Endodermal cell (in vitro differentiated cells): ENCODE measurements around the gene MRPS34. TPM values are rescaled to one million over a fixed set of nuclear protein-coding genes. Genes with fewer than 3 reads are reported as not detected.

Experiments
- DNase-seq: peaks from one replicate; pipeline ENCODE4 v3.0.0-alpha.2; 2017
- H3K27ac ChIP-seq: 2 replicates; pipeline ENCODE4 v1.5.1; 2013; ENCODE audit warnings: mild to moderate bottlenecking, low read depth, low read length, moderate library complexity
- H3K27me3 ChIP-seq: 2 replicates; pipeline ENCODE4 v1.6.1; 2013; ENCODE audit warnings: mild to moderate bottlenecking, low read length, moderate library complexity; ENCODE audit not compliant: insufficient read depth, control insufficient read depth, poor library complexity, severe bottlenecking
- H3K36me3 ChIP-seq: 2 replicates; pipeline ENCODE4 v1.7.0; 2013; ENCODE audit warnings: mild to moderate bottlenecking, low read length, moderate library complexity; ENCODE audit not compliant: control insufficient read depth, insufficient read depth
- H3K4me1 ChIP-seq: one replicate; pipeline ENCODE4 v1.7.0; 2013; ENCODE audit warnings: low read length; ENCODE audit not compliant: control insufficient read depth, insufficient read depth
- H3K4me3 ChIP-seq: 2 replicates; pipeline ENCODE4 v1.5.1; 2013; ENCODE audit warnings: mild to moderate bottlenecking, low read length, moderate library complexity
- H3K9ac ChIP-seq: 2 replicates; pipeline ENCODE4 v1.6.1; 2013; ENCODE audit warnings: mild to moderate bottlenecking, low read length, moderate library complexity; ENCODE audit not compliant: poor library complexity, severe bottlenecking; ENCODE audit errors: extremely low read depth
- H3K9me3 ChIP-seq: 2 replicates; pipeline ENCODE4 v1.6.1; 2013; ENCODE audit warnings: mild to moderate bottlenecking, low read length, moderate library complexity; ENCODE audit not compliant: control insufficient read depth
- H3K27ac Mint-ChIP-seq: 2 replicates; pipeline ENCODE4 v1.8.0; 2020; ENCODE audit warnings: mixed read lengths
- H3K27me3 Mint-ChIP-seq: 2 replicates; pipeline ENCODE4 v1.8.0; 2021; ENCODE audit warnings: mild to moderate bottlenecking, mixed read lengths; ENCODE audit not compliant: insufficient read depth
- H3K36me3 Mint-ChIP-seq: 2 replicates; pipeline ENCODE4 v1.8.0; 2020; ENCODE audit warnings: low read depth, mixed read lengths
- H3K4me1 Mint-ChIP-seq: 2 replicates; pipeline ENCODE4 v1.8.0; 2020; ENCODE audit warnings: mixed read lengths
- H3K4me3 Mint-ChIP-seq: 2 replicates; pipeline ENCODE4 v1.8.0; 2020; ENCODE audit warnings: mild to moderate bottlenecking, moderate library complexity, mixed read lengths
- H3K9me3 Mint-ChIP-seq: 2 replicates; pipeline ENCODE4 v1.8.0; 2020; ENCODE audit warnings: mild to moderate bottlenecking, mixed read lengths
- WGBS, 2 experiments: methylation state at CpG; one replicate each; pipeline versions ENCODE4 v1.1.5 to v1.1.7; 2013; ENCODE audit warnings: missing lambda C conversion rate in 2 of 2, mixed read lengths in 1 of 2; ENCODE audit not compliant: insufficient coverage in 1 of 2, insufficient read length in 1 of 2; 5-methylcytosine and 5-hydroxymethylcytosine counted together
- total RNA-seq, 2 donors: library from RNA; stranded (reverse); fragmentation: NEBNext Ultra II Directional in 1 of 2; extraction: Animal tissue kit (Norgen Biotek cat#: 25700) in 1 of 2; gene quantifications; 2 replicates in 1 of 2; 3 replicates in 1 of 2; pipeline ENCODE4 v1.2.1, GENCODE V29; 2021
- TF ChIP-seq, protein P1 (sequence below): fragments of 200-600 bp; sonication (generic); conservative IDR thresholded peaks from 2 replicates; pipeline ENCODE4 v1.5.0; 2021; ENCODE audit warnings: antibody characterized with exemption, mild to moderate bottlenecking

MRPS34 gene
- total RNA-seq, 2 donors from 2014 or later, result 137 to 164 TPM

DNA sequence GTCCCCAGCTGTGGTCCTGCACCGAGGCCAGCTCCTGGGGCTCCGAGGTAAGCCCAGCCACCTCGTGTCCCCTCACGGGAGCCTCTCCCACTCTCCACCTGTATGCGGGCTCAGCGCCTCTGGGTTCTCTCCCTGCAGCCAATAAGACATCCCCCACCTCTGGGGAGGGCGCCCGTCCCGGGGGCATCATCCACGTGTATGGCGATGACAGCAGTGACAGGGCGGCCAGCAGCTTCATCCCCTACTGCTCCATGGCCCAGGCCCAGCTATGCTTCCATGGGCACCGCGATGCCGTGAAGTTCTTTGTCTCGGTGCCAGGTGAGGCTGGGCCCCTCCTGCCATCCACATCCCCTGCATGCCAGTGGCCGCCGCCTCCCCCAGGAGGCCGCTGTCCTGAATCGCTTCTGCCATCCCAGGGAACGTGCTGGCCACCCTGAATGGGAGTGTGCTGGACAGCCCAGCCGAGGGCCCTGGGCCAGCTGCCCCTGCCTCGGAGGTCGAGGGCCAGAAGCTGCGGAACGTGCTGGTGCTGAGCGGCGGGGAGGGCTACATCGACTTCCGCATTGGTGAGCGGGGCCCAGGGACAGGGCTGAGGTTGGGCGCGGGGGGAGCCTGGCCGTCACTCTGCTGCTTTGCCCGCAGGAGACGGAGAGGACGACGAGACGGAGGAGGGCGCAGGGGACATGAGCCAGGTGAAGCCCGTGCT, 4.7 kb downstream of the MRPS34 start:
- H3K4me3 Mint-ChIP-seq, result no peak overlapping the region
- H3K9me3 ChIP-seq, result no peaks in the 10 kb centered on the region
- H3K27me3 ChIP-seq, result no peaks in the 10 kb centered on the region
- no peak overlapping the region for H3K27ac ChIP-seq
- peaks cover 3% of the 10 kb centered on the region for H3K4me1 Mint-ChIP-seq
- no peak for DNase-seq
- 94% methylated on average over 35 to 40 of the region's 41 CpGs for WGBS, 2 experiments
- no peak overlapping the region for H3K9ac ChIP-seq
- no peaks in the 10 kb centered on the region for H3K9me3 Mint-ChIP-seq
- H3K4me1 ChIP-seq, result no peaks in the 10 kb centered on the region
- TF ChIP-seq, protein P1, sequence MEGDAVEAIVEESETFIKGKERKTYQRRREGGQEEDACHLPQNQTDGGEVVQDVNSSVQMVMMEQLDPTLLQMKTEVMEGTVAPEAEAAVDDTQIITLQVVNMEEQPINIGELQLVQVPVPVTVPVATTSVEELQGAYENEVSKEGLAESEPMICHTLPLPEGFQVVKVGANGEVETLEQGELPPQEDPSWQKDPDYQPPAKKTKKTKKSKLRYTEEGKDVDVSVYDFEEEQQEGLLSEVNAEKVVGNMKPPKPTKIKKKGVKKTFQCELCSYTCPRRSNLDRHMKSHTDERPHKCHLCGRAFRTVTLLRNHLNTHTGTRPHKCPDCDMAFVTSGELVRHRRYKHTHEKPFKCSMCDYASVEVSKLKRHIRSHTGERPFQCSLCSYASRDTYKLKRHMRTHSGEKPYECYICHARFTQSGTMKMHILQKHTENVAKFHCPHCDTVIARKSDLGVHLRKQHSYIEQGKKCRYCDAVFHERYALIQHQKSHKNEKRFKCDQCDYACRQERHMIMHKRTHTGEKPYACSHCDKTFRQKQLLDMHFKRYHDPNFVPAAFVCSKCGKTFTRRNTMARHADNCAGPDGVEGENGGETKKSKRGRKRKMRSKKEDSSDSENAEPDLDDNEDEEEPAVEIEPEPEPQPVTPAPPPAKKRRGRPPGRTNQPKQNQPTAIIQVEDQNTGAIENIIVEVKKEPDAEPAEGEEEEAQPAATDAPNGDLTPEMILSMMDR, result no peak
- H3K36me3 Mint-ChIP-seq, result peaks cover 13% of the 10 kb centered on the region
- no peak overlapping the region for H3K27ac Mint-ChIP-seq
- no peak overlapping the region for H3K4me3 ChIP-seq
- peaks cover 23% of the 10 kb centered on the region for H3K36me3 ChIP-seq
- H3K27me3 Mint-ChIP-seq, result no peaks in the 10 kb centered on the region

DNA sequence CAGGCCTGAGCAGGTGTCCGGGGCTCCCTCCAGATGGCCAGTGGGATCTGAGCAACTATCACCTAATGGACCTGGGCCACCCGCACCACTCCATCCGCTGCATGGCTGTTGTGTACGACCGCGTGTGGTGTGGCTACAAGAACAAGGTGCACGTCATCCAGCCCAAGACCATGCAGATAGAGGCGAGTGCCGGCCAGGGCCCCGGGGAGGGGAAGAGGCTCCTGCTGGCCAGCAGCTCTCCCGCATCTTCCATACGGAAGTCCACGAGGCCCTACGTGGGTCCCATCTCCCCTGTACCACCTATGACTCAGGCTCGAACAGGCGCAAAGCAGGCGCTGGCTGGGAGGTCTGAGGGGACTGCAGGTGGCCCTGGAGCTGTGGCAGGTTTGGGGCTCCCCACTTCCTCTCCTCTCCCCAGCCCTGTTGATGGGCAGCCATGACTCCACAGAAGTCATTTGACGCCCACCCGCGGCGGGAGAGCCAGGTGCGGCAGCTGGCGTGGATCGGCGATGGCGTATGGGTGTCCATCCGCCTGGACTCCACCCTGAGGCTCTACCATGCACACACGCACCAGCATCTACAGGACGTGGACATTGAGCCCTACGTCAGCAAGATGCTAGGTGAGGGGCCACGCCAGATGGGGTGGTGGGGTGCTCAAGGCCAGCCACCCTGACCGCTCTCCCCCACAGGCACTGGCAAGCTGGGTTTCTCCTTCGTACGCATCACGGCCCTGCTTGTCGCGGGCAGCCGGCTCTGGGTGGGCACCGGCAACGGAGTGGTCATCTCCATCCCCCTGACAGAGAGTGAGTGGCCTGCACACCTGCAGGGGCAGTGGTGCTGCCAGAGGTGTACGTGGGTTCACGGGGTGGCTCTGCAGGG, 5.6 kb downstream of the MRPS34 start:
- H3K4me3 Mint-ChIP-seq, result no peak overlapping the region
- no peak overlapping the region for H3K9ac ChIP-seq
- H3K9me3 Mint-ChIP-seq, result no peaks in the 10 kb centered on the region

DNA sequence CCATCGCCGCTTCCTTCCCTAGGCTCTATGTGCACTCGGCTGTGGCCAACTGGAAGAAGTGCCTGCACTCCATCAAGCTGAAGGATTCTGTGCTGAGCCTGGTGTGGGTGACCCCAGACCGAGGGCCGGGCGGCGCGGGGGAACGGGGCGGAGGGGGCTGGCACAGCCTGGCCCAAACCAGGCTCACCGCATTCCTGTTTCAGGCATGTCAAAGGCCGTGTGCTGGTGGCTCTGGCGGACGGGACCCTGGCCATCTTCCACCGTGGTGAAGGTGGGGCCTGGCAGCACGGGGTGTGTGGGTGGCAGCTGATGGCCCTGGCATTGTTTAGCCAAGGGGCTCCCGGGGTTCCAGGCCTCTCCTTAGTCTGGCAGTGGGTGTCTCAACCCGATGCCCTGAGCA, 6.2 kb downstream of the MRPS34 start:
- Mint-ChIP-seq H3K36me3 (peaks cover 16% of the 10 kb centered on the region), H3K4me1 (no peaks in the 10 kb centered on the region), H3K27ac (no peak overlapping the region), H3K9me3 (no peaks in the 10 kb centered on the region), H3K27me3 (no peaks in the 10 kb centered on the region), H3K4me3 (no peak overlapping the region)
- no peaks in the 10 kb centered on the region for H3K27me3 ChIP-seq
- H3K4me1 ChIP-seq, result no peaks in the 10 kb centered on the region
- TF ChIP-seq, protein P1, result no peak
- H3K9ac ChIP-seq, result no peak overlapping the region
- peaks cover 23% of the 10 kb centered on the region for H3K36me3 ChIP-seq
- no peaks in the 10 kb centered on the region for H3K9me3 ChIP-seq
- H3K4me3 ChIP-seq, result no peak overlapping the region
- DNase-seq, result no peak
- 94 to 95% methylated on average over 10 to 18 of the region's 18 CpGs for WGBS, 2 experiments
- no peak overlapping the region for H3K27ac ChIP-seq

More for the DNA sequence above, 5.6 kb downstream of the MRPS34 start:
- no peak for DNase-seq
- TF ChIP-seq, protein P1, result no peak
- Mint-ChIP-seq H3K27me3 (no peaks in the 10 kb centered on the region), H3K4me1 (peaks cover 3% of the 10 kb centered on the region), H3K27ac (no peak overlapping the region), H3K36me3 (peaks cover 17% of the 10 kb centered on the region)
- no peaks in the 10 kb centered on the region for H3K4me1 ChIP-seq
- H3K27me3 ChIP-seq, result no peaks in the 10 kb centered on the region
- peaks cover 23% of the 10 kb centered on the region for H3K36me3 ChIP-seq
- no peak overlapping the region for H3K27ac ChIP-seq
- 96 to 98% methylated on average over 34 to 42 of the region's 42 CpGs for WGBS, 2 experiments
- no peak overlapping the region for H3K4me3 ChIP-seq
- H3K9me3 ChIP-seq, result no peaks in the 10 kb centered on the region
